Stimulated activated CD8-positive, alpha-beta memory T cell treated with anti-CD3 and anti-CD28 coated beads, Interleukin-7, amount 100 ng/mL, for 1 hour (primary cell): ENCODE measurements around the gene OPA3.

Experiments used
- DNase-seq, 2 donors: peaks; one replicate each; pipeline ENCODE4 v3.0.0-alpha.2; 2020; ENCODE audit warnings: low read depth in 2 of 2

The OPA3 gene

DNA sequence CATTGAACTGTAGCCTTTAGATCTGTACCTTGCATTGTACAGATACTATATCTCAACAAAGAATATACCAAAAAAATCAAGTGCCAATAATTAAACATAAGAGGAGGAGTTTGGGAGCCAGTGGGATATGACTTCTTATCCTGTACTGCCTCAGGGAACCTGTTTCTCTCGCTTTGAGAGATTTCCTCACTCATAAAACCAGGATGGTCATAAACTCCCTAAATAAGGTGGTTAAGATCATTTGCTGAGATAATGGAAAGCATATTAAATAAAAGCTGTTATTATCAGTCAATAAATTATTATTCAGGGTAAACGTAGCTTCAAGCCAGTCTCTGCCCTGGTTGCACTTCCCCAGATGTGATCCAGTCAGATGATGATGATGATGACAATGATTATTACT is 17.0 kb downstream of the OPA3 start:
- DNase-seq = no peak

DNA sequence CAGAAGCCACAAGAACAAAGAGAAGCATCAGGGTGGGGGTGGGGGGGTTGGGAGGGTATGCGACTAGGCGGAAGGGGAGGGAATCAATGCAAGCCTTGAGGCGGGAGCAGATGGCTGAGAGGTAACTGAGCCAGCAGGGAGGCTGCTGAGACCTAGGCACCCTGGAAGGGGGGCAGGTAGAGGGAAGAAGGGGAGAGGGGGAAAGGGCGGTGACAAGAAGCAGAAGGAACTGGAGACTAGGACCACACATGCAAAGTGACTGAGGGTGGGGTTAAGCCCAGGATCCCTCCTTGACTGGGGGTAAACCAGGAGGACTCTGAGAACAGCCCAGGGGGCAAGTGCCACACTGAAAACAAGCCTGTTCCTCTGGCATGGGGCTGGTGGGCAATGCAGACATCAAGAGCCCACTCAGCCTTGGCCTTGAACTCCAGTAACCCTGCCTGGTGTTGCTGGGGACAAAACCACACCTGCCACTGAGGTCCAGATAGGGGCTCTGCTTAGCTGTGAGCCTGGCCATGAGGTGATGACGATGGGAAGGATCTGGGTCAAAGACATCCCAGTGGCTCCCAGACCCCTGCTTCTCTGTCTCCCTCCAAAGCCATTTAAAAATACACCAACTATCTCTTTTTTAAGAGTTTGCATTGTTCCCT is 20.3 kb downstream of the OPA3 start:
- no peak for DNase-seq

DNA sequence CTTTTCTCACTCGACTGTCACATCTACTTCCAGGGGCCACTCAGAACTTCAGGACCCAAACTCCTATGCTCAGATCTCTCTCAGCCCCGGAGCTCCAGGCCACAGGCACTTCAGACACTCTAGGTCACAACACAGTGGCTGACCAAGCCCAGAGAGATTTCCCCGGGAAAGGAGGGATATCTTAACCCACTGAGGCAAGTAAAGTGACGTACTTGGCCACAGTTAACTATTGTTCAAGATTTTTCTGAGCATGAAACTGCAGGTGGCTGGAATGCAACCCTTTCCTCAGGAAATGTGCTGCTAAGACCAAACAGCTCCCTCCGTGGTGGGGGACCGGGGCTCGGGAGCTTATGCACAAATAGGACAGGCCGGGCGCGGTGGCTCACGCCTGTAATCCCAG is 23.9 kb downstream of the OPA3 start:
- DNase-seq = no peak

DNA sequence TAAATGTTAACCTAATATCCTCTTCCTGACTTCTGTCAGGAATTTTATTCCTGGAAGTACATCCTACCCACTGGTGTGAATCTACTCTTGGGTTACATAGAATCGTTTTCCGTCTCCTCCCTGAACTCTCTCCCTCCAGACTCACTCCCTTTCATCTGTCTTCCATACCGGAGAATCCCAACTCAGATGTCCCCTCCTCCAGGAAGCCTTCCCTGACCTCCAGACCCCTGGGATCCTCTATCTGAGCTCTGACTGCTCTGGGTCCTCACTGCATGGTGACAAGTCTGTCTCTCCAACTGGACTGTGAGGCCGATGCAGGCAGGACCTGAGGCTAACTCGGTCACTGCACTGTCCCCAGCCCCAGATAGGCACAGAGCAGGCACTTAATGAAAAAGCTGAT is 24.6 kb downstream of the OPA3 start:
- no peak for DNase-seq

DNA sequence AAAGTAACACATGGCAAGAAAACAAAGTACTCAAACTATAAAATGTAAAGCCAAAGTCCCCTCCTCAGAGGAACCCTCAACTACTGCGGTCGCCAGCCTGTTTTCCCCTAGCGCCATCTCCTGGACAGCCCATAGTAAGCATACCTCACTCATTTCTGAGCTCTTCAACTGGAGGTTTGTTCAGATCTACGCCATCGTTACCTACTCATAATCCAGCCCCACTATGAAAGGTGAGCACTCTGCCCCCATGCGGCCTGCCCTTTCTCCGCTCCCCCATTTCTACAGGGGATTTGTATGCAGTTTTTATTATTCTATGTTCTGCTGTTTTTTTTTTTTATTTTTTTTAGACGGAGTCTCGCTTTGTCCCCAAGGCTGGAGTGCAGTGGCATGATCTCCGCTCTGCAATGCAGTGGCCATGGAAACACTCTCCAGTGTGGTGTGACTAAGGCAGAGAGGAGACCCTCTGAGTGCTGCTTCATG is 26.2 kb downstream of the OPA3 start:
- DNase-seq = peak; percentile 31 to 35

DNA sequence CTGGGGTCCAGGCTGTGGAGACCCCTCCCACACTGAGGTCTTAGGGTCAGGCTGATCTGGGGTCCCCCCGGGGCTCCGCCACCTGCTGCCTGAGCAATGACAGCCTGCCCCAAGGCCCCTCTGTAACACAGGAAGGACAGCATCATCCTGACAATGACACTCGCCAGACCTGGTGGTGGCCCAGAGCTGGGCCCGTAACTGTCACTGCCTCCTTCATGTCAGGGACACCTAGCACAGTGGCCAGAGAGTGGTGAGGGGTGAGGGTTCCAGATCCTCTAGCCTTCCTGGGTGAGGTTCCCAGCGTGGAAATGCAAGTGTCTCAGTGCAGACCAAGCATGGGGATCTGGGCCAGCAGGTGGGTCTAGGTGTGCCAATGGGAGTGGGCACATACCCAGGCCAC is 27.8 kb downstream of the OPA3 start:
- DNase-seq = no peak

DNA sequence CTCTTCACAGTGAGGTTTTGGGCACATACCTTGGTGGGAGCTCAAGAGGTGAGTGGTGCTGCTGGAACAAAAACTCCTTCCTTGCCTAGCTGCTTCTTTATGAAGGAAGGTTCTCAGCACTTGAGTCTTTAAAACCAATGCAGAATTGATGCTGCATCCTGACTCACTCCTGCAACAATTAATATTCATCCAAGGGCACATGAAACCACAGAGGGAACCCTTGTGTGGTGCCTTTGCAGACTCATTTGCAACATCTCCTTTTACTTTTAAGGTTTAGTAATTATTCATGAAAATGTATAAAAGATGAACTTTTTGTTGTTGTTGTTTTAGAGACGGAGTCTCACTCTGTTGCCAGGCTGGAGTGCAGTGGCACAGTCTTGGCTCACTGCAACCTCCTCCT is 30.1 kb downstream of the OPA3 start:
- DNase-seq = no peak

DNA sequence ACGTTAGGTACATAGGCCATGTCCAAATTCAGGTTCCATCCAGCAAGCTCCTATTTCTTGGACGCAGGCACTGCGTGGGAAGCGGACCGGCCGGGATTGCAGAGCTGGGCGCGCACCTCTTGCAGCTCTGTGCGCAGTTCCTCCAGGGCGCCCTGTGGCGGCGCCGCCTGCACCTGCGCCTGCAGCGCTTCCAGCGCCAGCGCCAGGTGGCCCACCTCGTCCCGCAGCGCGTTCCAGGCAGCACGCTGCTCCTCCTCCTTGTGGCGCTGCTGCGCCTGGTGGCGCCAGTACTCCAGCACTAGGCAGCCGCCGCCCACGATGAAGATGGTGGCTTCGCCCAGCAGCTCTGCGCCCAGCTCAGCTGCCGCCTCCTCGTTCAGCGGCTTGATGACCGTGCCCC is 31.1 kb downstream of the OPA3 start:
- DNase-seq = no peak

DNA sequence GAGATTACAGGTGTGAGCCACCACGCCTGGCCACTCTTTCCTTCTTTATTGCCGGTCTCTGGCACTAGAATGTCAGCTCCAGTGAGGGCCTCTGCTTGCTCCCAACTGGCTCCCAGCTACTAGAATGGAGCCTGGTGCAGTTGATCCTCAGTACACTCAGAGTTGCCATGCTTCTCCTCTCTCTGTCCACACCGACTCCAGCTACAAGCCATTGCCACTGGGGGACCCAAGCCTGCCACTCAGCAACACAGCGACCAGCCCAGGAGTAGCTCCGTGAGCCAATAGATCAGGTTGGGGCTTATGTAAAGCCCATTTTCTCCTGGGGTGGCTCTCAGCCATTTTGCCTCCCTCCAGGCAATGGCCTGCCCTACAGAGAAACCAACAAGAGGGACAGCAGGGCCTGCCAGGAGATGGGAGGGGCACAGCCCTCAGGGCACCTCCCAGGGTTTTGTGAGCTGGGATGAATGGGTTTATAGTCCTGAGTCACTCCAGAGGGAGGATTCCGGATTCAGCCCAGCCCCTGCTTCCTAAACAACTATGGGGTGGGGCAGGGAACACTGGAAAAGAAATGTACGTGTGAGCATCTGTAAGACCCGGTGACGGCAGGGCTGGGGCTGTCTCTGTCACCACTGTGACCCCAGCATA is 36.5 kb downstream of the OPA3 start:
- DNase-seq = no peak

DNA sequence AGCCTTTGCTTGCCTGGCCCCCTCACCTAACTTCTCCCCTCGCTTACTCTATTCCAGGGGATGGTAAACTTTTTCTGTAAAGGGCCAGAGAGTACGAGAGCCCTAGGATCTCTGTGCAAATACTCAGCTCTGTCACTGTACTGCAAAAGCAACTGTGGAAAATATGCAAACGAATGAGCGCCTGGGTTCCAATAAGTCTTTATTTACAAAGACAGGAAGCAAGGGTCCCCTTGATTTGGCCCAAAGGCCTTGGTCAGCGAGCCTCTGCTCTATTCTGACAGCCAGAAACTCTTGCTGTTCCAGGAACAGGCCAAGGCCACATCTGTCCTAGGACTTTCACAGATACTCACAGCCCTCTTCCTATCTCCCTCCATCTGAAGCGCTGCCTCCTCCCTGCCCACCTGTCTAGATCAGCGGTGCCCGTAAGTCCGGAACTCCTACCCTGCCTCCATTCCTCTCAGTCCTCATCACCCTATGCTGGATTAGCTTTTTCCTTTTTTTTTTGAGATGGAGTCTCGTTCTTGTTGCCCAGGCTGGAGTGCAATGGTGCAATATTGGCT is 37.3 kb downstream of the OPA3 start:
- no peak for DNase-seq

DNA sequence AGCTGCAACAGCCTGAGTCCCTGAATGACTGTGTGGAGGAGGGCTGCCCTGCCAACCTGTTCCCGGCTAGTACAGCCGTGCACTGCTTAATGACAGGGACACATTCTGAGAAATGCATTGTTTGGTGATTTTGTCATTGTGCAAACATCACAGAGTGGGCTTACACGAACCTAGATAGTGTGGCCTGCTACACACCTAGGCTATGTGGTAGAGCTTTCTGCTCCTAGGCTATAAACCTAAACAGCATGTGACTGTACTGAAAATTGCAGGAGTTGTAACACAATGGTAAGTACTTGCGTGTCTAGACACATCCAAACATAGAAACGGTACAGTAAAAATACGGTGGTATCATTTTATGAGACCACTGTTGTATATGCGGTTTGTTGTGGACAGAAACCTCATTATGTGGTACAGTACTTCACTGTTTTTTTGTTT is 42.4 kb downstream of the OPA3 start:
- no peak for DNase-seq

DNA sequence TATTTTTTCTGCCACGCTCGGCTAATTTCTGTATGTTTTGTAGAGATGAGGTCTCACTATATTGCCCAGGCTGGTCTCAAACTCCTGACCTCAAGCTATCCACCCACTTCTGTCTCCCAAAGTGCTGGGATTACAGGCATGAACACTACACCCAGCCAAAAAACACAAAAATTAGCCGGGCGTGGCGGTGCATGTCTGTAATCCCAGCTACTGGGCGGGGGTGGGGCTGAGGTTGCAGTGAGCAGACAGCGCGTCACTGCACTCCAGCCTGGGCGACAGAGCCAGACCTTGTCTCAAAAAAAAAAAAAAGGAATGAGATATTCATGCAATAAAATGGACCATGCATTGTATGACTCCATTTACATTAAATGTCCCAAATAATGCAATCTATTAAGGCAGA is 45.1 kb downstream of the OPA3 start:
- no peak for DNase-seq

DNA sequence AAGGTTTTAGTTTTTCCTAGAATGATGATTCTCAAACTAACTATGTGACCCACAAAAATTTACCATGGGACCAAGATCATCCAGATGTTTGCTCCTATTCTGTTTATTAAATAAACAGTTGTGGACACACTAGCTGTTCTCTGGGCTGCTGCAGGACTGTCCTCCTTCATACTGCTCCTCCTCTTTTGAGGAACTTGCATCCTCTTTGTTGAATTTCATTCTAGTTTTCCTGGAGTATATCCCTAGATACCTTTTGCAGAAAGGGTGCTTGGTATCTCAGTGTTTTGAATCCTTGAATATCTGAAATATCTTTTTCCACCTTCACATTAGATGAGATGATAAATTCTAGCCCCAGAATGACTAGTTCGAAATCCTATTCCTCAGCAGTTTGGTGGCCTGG is 53.3 kb downstream of the OPA3 start:
- no peak for DNase-seq

DNA sequence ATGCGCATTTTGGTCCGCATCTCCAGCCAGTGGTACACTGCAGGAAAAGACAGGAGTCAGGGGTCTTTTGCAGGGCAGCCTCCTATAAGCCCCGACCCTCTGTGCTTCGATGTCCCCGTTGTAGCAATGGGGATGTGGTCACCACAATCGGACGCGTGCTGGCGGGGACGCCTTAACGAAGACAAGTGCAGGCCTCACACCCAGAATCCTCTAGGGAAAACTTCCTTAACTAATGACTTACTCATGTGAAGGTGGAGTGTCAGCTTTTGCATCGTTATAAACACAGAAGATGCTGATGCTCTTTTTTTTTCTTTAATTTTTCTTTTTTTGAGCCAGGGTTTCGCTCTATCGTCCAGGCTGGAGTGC is 55.2 kb downstream of the OPA3 start:
- no peak for DNase-seq

DNA sequence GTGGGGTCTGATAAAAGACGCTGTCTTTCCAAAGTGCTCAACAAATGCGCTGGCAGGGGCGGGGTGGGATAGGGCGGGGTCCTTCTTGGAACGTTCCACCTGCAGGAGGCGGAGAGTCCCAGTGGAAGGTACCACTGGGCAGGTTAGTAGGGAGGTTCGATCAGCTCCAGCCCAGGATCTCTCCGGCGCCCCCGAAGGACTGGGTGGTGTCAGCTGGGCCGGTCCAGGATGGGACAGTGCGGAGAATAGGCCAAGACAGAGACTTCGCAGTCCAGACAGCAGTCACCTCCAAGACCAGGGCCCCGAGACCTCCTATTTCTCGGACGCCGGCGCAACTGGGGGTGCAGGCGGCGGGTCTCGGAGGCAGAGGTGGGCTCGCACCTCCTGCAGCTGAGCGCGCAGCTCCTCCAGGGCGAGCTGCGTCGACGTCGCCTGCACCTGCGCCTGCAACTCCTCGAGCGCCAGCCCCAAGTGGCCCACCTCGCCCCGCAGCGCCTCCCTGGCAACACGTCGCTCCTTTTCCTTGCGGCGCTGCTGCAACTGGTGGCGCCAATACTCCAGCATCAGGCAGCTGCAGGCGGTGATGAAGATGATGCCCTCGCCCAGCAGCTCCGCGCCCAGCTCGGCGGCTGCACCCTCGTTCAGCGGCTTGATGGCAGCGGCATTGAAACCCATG is 55.7 kb downstream of the OPA3 start:
- no peak for DNase-seq

DNA sequence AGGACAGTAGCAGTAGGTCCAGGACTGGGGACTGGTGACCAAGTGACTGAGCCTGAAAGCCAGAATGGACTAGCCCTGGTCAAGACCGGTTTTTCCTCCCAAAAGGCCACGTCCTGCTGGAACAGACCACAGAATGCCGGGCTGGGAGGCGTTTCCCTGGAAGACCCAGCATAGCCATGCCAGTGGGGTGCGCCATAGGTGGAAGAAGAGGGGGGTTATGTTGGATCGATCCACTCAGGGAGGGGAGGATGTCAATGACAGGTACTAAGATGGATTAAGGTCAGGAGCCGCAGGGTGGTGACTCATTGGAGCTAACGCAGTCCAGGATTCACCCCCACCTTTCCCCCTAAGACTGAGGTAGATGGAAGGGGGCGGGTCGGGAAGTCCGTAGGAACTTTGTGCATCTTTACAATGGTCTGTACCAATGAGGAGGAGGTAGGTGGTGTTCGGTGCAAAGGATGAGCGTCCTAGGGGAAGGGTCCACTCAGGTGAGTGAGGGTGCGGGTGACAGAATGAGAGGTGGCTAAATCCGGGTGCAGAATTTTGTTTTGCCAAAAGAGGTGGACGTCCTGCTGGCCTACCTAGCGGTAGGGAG is 56.4 kb downstream of the OPA3 start:
- DNase-seq = no peak

DNA sequence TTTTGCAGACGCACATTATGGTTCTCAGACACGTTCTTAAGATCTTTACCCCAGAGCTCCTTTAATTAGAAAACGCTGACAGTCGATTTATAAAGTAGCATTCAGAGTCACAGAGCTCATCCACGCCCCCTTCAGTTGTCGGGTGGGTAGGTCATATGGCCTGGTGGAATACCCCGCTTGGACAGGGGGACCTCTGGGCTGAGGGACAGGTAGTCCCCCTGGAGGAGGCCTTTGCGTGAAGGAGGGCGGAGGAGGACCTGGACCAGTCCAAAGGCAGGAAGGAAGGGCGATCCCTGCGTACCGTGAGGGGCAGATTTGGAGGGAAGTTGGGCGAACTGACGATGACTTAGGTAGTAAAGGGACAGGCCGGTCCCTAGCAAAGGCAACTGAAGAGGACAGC is 56.9 kb downstream of the OPA3 start:
- DNase-seq = no peak

DNA sequence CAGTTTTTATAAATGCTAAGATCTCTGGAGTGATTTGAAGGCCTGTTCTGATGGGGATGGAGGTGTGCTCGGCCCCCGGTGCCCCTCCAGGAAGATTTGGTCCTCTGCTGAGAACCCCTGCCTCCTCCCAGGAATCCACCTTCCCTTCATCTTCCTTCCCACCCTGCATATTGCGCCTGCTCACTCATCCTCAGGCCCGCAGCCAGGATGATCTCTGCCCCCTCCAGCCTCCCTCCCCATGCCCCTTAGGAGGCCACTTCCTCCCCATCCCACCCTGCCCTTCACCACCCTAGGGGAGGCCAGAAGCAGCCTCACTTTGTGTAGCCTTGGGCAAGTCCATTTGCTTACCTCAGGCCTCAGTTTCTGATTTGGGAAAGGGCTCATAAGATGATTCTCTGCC is 57.6 kb downstream of the OPA3 start:
- no peak for DNase-seq

DNA sequence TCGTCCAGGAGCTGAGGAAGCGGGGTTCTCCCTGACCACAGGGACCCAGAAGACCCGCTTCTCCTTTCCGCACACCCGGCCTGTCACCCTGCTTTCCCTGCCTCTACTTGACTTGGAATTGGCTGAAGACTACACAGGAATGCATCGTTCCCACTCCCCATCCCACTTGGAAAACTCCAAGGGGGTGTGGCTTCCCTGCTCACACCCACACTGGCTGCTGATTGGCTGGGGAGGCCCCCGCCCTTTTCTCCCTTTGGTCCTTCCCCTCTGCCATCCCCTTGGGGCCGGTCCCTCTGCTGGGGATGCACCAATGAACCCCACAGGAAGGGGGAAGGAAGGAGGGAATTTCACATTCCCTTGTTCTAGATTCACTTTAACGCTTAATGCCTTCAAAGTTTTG is 58.5 kb downstream of the OPA3 start:
- no peak for DNase-seq

DNA sequence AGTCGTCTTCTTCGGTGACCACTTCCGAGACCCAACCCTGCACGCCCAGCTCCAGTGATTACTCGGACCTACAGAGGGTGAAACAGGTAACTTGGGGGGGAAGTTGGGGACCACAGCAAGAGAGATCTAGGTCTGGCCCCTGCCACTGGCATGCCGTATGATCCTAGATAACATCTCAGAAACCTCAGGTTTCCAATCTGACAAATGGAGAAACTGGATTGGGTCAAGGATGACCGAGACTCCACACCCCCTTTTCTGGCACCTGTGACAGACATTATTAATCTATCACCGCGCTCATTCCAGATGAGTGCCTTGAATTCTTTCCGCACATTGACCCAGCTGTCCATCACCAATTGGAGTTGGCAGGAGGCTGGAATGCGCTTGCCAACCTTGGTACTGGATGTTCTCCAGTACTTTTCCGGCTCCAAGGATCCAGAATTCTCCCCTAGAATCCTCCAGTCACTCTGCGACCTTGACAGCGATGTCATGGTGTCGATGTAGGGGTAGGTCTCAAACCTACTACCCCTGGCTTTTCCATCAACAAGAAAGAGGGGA is 60.0 kb downstream of the OPA3 start:
- no peak for DNase-seq

DNA sequence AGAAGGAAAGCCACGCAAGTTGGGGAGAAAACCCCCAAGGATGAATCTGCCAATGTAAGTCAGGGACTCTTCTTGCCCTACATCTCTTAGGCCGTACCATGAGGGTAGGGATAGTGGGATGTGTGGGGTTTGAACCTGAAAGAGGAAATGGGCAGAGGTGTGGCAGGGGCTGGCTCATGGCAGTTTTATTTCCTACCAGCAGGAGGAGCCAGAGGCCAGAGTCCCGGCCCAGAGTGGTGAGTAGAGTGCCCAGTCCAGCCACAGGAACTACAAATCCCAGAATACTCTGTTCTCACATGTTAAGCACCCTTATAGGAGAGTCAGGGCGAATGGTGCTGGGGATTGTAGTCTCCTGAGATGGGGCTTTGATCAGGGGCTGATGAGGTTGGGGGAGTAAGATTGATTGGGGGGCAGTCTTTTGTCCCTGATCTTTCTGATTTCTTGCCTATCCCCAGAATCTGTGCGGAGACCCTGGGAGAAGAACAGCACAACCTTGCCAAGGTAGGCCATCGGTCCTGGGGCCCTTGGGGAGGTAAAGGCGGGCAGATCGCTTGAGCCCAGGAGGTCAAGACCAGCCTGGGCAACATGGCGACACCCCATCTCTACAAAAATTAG is 60.9 kb downstream of the OPA3 start:
- DNase-seq = peak; percentile 20 to 38
